K562 (cell line): ENCODE results near the gene MARCHF9. TPM values are rescaled to one million over a fixed set of nuclear protein-coding genes. Genes with fewer than 3 reads are reported as not detected.

Experiments used
- CHD7 ChIP-seq: fragments of 200-600 bp; sonication (generic); IDR thresholded peaks from one replicate; pipeline ENCODE4 v1.6.1; 2012; ENCODE audit warnings: mild to moderate bottlenecking, low read depth, low read length, inconsistent platforms
- FOSL1 ChIP-seq: fragments of 200-800 bp; sonication (Bioruptor generic); conservative IDR thresholded peaks from 2 replicates; pipeline ENCODE4 v1.6.1; 2016; ENCODE audit warnings: missing genetic modification characterization, missing compliant biosample characterization
- KLF6 ChIP-seq: fragments of 250-450 bp; sonication (Bioruptor Pico); IDR thresholded peaks from 2 replicates; pipeline ENCODE4 v1.4.0; 2020; ENCODE audit warnings: mild to moderate bottlenecking, moderate library complexity, borderline replicate concordance
- RNF2 ChIP-seq: sonication (generic); IDR thresholded peaks from 2 replicates; pipeline ENCODE4 v1.6.1; 2016
- SMAD1 ChIP-seq: fragments of 150-350 bp; IDR thresholded peaks from 2 replicates; pipeline ENCODE4 v1.6.1; 2014; ENCODE audit warnings: low read length, low read depth; ENCODE audit not compliant: partially characterized antibody
- SMAD2 ChIP-seq: fragments of 150-350 bp; IDR thresholded peaks from 2 replicates; pipeline ENCODE4 v1.6.1; 2014; ENCODE audit warnings: low read depth, mild to moderate bottlenecking, low read length
- SMC3 ChIP-seq: conservative IDR thresholded peaks from 2 replicates; pipeline ENCODE4 v1.6.1; 2011; ENCODE audit warnings: low read depth, low read length, improper control_type of control experiment; ENCODE audit not compliant: insufficient read depth
- TAL1 ChIP-seq: fragments of 450-650 bp; IDR thresholded peaks from 2 replicates; pipeline ENCODE4 v1.6.1; 2016; ENCODE audit warnings: mild to moderate bottlenecking
- TSHZ1 ChIP-seq: fragments of 250-450 bp; sonication (Bioruptor Pico); IDR thresholded peaks from 2 replicates; pipeline ENCODE4 v1.4.0; 2020; ENCODE audit warnings: mild to moderate bottlenecking, moderate library complexity
- XRCC4 ChIP-seq: IDR thresholded peaks from one replicate; pipeline ENCODE4 v1.6.1; 2011; ENCODE audit not compliant: insufficient read depth, insufficient read length; ENCODE audit errors: extremely low read depth
- ZC3H8 ChIP-seq: fragments of 450-650 bp; IDR thresholded peaks from 2 replicates; pipeline ENCODE4 v1.6.1; 2017
- ZNF274 ChIP-seq: IDR thresholded peaks from 2 replicates; pipeline ENCODE4 v1.6.1; 2011; ENCODE audit warnings: low read depth, mild to moderate bottlenecking, low read length, moderate library complexity, borderline replicate concordance
- ZNF764 ChIP-seq: fragments of 250-450 bp; sonication (Bioruptor Pico); IDR thresholded peaks from 2 replicates; pipeline ENCODE4 v1.4.0; 2020; ENCODE audit warnings: low read depth, mild to moderate bottlenecking, moderate library complexity
- ZNF79 ChIP-seq: fragments of 250-450 bp; sonication (Bioruptor Pico); IDR thresholded peaks from 2 replicates; pipeline ENCODE4 v1.4.0; 2020; ENCODE audit warnings: low read depth, mild to moderate bottlenecking, moderate library complexity
- polyA plus RNA-seq, 8 experiments: library from polyadenylated mRNA; depleted of rRNA in 4 of 8; stranded (reverse) in 5 of 8; unstranded in 3 of 8; fragments of >200 nt; fragmentation: Nextera tagmentation in 2 of 8; fragmentation: Illumina TruSeq in 1 of 8; extraction: Ambion mirVana in 2 of 8; extraction: Trizol in 1 of 8; gene quantifications; 2 replicates each; pipeline versions ENCODE4 v1.2.1 to v1.2.3, GENCODE V29; 2011 to 2014; ENCODE audit warnings: inconsistent platforms in 1 of 8, missing spikeins in 1 of 8
- total RNA-seq, 7 experiments: library from RNA; depleted of rRNA in 6 of 7; stranded (reverse); fragments of >200 nt in 6 of 7; fragmentation: Illumina TruSeq in 2 of 7; extraction: Trizol in 2 of 7; gene quantifications; 2 replicates each; pipeline versions ENCODE4 v1.2.1 to v1.2.3, GENCODE V29; 2011 to 2021; ENCODE audit warnings: low replicate concordance in 1 of 7

Gene MARCHF9
- total and polyA plus RNA-seq, 9 of the 15 experiments (the other 6 are each of a cell fraction or from before 2014, with no cell fraction given) = 0.80 to 12.4 (median 6.2) TPM

DNA sequence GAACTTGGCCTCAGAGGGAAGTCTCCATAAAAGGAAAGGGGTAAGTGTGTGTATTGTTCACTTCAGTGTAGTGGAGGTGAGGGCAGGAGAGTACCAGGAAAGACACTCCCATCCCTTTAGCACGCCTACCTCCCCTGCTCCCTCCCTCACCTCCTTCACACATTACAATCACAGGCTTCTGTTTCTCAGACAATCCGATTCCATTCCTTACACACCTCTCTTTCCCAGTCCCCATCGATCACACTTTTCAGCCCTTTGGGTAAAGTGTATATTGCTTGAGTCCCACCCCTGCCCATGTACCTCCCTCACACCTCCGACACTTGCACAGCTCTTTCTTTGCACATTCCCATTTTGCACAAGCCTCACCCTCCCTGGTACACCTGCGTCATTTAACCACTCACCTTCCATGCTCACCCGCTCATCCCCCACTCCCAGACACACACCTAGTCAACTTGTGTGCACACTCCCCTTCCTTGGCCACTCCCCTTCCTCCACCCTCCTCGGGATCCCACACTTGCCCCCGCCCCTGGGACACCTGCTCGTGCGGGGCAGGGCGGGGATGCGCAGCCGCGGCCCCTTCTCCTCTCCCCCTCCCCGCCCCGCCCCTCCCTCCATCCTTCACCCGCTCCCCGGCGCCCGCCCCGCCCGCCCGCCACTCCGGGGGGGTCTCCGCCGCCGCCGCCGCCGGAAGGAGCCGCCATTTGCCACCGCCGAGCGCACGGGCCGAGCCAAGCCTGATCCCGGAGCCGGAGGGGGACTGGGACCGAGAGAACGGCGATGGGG lies at the start of gene MARCHF9 (continued):
- TF ChIP-seq CHD7 (no peak), RNF2 (no peak), ZNF764 (CRISPR knock-in tag) (no peak), ZNF79 (no peak), FOSL1 (no peak), KLF6 (CRISPR knock-in tag) (no peak), SMAD2 (no peak), TSHZ1 (CRISPR knock-in tag) (no peak), ZNF274 (no peak), ZC3H8 (no peak), TAL1 (no peak), SMC3 (no peak), XRCC4 (no peak), SMAD1 (no peak)
